ENCODE data around the gene PAPSS1.

GRCh38 chr4:107640878-107641277 lies 79.2 kb downstream of the PAPSS1 start:
- TF ChIP-seq CTCF (IDR thresholded peaks at IDR 0.05) (no peak), POLR2A (IDR thresholded peaks at IDR 0.05) (no peak)

Measured in right lobe of liver (tissue), 4 donors.